Glutamatergic neuron (in vitro differentiated cells): ENCODE results near the gene PRKD3. TPM values are rescaled to one million over a fixed set of nuclear protein-coding genes. Genes with fewer than 3 reads are reported as not detected.

ENCODE experiments used
- DNase-seq: peaks from one replicate; pipeline ENCODE4 v3.0.0; 2022
- H3K27ac Mint-ChIP-seq: one replicate; pipeline ENCODE4 v1.8.0; 2020; ENCODE audit warnings: mild to moderate bottlenecking, mixed read lengths, inconsistent platforms; ENCODE audit not compliant: unreplicated experiment
- H3K27me3 Mint-ChIP-seq: one replicate; pipeline ENCODE4 v1.8.0; 2020; ENCODE audit warnings: mild to moderate bottlenecking, moderate library complexity, mixed read lengths, inconsistent platforms; ENCODE audit not compliant: unreplicated experiment
- H3K36me3 Mint-ChIP-seq: one replicate; pipeline ENCODE4 v1.8.0; 2020; ENCODE audit warnings: mild to moderate bottlenecking, mixed read lengths, inconsistent platforms; ENCODE audit not compliant: unreplicated experiment
- H3K4me1 Mint-ChIP-seq: one replicate; pipeline ENCODE4 v1.8.0; 2020; ENCODE audit warnings: mild to moderate bottlenecking, low read depth, mixed read lengths, inconsistent platforms; ENCODE audit not compliant: unreplicated experiment
- H3K4me3 Mint-ChIP-seq: one replicate; pipeline ENCODE4 v1.8.0; 2020; ENCODE audit warnings: mild to moderate bottlenecking, mixed read lengths, inconsistent platforms; ENCODE audit not compliant: unreplicated experiment
- H3K9me3 Mint-ChIP-seq: one replicate; pipeline ENCODE4 v1.8.0; 2020; ENCODE audit warnings: mild to moderate bottlenecking, moderate library complexity, mixed read lengths, inconsistent platforms; ENCODE audit not compliant: unreplicated experiment
- CTCF ChIP-seq: fragments of 200-600 bp; sonication (generic); IDR thresholded peaks from one replicate; pipeline ENCODE4 v1.5.0; 2021; ENCODE audit not compliant: partially characterized antibody, unreplicated experiment
- total RNA-seq: library from RNA; stranded (reverse); fragmentation: NEBNext Ultra II Directional; extraction: Animal tissue kit (Norgen Biotek cat#: 25700); gene quantifications from one replicate; pipeline ENCODE4 v1.2.1, GENCODE V29; 2021; ENCODE audit not compliant: unreplicated experiment

The PRKD3 gene
- total RNA-seq, 1 donor from 2014 or later, result 47.9 TPM

GRCh38 chr2:37326866-37327634 lies 2.4 kb upstream of the PRKD3 start:
- DNase-seq, result no peak
- Mint-ChIP-seq H3K4me3 (no peak overlapping the region), H3K27ac (no peak overlapping the region), H3K9me3 (peaks cover 13% of the 10 kb centered on the region), H3K4me1 (peaks cover 10% of the 10 kb centered on the region), H3K36me3 (no peaks in the 10 kb centered on the region), H3K27me3 (peaks cover 8% of the 10 kb centered on the region)
- TF ChIP-seq CTCF, result no peak

GRCh38 chr2:37326285-37326684 lies 1.7 kb upstream of the PRKD3 start:
- no peak overlapping the region for H3K27ac Mint-ChIP-seq
- DNase-seq, result no peak
- H3K9me3 Mint-ChIP-seq, result peaks cover 13% of the 10 kb centered on the region
- H3K27me3 Mint-ChIP-seq, result peaks cover 8% of the 10 kb centered on the region
- peak overlapping the region; percentile 26 for H3K4me3 Mint-ChIP-seq
- H3K4me1 Mint-ChIP-seq, result peaks cover 17% of the 10 kb centered on the region
- no peak for TF ChIP-seq CTCF
- H3K36me3 Mint-ChIP-seq, result no peaks in the 10 kb centered on the region

- Mint-ChIP-seq H3K9me3 (peaks cover 13% of the 10 kb centered on the region), H3K4me3 (peak overlapping the region; percentile 87), H3K4me1 (peaks cover 17% of the 10 kb centered on the region), H3K36me3 (no peaks in the 10 kb centered on the region), H3K27me3 (peaks cover 8% of the 10 kb centered on the region), H3K27ac (peak overlapping the region; percentile 12)
- TF ChIP-seq CTCF, result no peak
- no peak for DNase-seq
These were observed 1.0 kb upstream of the PRKD3 start for GRCh38 chr2:37325625-37326071.

GRCh38 chr2:37324536-37324785 lies 172 bp downstream of the PRKD3 start:
- Mint-ChIP-seq H3K27me3 (peaks cover 8% of the 10 kb centered on the region), H3K4me1 (peaks cover 20% of the 10 kb centered on the region), H3K36me3 (no peaks in the 10 kb centered on the region), H3K4me3 (no peak overlapping the region), H3K27ac (no peak overlapping the region), H3K9me3 (peaks cover 13% of the 10 kb centered on the region)
- no peak for TF ChIP-seq CTCF
- DNase-seq, result peak; percentile 85

GRCh38 chr2:37323781-37324535 lies 675 bp downstream of the PRKD3 start:
- Mint-ChIP-seq H3K4me3 (peak overlapping the region; percentile 94), H3K36me3 (no peaks in the 10 kb centered on the region), H3K4me1 (peaks cover 20% of the 10 kb centered on the region), H3K27me3 (peaks cover 8% of the 10 kb centered on the region), H3K27ac (peak overlapping the region; percentile 92), H3K9me3 (peaks cover 13% of the 10 kb centered on the region)
- DNase-seq, result peak; percentile 47
- TF ChIP-seq CTCF, result no peak
